ENCODE data around the gene GALE.
"Not testable (repeated sequence)": the region's sequence is repeated elsewhere in the genome, so short reads cannot be mapped to it uniquely, and the experiment has no call there.

GALE gene

DNA sequence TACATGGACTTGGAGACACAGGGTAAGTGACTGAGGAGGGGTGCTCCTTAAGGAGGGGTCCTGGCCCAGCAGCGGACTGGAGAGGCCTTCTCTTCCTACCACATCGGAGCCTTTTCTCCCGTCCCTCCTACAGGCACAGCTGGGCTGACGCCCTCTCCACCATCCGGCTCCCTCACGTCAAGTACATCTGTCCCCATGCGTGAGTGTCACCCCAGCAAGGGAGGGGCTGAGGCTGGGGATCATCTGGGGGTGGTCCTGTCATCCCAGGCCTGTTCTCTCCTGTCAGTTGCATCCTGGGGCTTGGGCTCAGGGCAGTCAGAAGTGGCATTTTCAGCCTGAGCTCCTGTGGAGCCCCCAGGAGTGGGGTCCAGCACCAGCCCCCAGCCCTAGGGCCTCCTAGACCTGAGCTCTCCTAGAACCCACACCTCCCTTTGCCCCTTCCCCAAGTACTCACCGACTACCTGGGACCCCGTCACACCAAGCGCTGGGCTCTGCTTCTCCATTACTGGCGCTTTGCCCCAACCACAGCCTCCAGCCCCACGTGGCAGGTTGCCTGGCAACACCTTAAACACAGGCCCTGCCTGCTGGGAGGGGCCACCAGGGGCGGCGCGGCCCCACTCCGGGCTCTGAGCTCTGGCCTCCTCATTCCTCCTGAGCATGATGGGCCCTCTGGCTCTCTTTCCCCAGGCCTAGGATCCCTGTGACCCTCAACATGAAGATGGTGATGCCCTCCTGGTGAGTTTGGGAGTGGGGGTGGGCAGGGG lies 7.4 kb downstream of the GALE start:
- peak in 30 of 56 donors; percentile 13 to 83 (median 42) for DNase-seq

DNA sequence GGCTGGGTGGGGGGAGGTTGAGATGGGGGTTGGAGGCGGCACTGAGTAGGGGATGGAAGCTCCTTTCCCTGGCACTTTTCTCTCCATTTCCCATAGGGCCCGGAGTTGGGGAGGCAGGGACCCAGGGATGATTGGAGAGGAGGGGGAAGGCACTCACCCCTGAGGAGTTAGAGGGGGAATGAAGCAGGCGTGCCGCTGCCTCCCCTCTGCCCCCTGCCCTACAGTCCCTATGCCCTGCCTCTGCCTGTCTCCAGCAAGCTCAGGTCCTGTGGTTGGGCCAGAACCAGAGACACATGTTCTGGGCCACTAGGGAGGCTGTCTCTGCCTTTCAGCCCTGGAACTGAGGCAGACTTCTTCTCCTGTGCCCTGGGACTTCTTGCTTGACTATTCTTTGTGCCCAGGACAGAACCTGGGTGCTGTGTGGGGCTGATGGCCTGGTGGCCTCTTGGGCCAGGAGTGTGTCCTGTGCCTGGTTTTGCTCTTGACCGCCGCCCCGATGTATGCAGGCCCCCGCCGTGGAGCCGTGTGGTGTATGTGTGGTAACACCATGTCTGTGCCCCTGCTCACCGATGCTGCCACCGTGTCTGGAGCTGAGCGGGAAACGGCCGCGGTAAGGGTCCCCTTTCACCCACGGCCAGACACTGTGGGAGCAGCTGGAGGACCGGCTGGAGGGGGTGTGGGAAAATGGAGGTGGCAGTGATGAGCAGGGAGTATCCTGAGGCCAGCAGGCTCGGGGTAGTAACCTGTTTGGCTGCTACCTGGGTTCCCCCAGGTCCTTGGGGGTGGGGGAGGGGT lies 8.2 kb downstream of the GALE start:
- DNase-seq: no peak

DNA sequence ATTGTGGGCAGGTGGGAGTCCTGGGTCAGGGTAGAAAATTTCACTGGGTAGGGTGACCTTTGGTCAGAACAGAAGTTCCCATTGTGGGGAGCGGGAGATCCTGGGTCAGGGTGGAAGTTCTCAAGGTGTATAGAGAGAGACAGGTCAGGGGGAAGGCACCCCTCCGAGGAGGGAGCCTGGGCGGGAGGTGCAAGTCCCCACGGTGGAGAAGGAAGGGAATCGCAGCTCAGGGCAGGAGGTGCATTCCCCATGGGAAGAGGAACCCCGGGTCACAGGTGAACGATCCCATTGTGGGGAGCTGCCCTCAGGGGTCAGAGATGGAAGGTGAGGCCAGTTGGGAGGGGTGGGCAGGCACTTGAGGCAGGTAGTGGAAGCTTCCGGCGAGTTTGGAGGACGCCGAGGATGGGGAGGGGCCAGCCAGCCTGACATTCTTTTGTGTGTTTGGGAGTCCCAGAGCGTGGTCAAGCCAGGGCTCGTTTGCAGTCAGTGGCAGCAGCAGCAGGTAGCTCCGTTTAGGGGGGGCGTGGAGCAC lies 9.0 kb downstream of the GALE start:
- peak in 1 of 56 donors; percentile 25 for DNase-seq

DNA sequence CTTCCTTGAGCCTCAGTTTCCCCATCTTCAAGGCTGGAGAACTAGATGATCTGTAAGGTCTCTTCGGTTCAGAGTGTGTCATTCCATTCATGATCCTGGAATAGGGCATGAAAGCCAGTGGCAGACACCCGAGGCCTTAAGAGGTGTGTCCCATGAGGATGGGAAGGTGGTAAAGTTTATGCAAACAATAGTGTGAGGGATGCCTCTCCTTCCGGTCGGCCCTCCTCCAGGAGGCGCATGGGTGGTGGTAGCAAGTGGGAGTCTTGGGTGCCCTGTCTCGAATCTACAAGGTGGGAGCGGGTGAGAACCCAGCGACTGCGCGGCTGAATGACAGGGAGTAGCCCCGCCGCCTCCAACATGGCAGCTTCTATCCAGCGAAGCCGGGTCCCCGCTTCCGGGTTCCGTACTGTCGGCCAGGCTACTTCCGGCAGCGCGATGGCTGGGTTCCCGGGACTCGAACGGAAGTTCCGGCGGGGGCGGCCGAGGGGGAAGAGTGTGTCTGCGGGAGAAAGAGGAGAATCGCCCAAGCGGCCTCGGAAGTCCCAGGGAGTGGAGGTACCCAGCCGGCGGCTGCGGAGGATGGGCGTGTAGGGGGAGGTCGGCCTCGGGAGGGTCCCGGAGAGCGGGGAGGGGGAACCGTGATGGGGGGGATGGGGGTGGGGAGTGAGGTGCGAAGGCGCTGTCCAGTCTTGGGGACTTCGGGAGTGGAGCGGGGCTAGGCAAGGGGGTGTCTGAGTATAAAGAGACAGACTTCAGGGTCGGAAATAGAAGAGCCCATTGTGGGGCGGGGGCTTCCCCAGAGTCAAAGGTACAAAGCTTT lies 9.6 kb downstream of the GALE start, which contains the start of gene LYPLA2:
Gene LYPLA2 (plus strand): TSS at position 450 of the 820 bp plus-strand sequence. CDS start 1,538 bp downstream, outside the sequence.
- DNase-seq: peak; percentile 59 to 97 (median 91)

DNA sequence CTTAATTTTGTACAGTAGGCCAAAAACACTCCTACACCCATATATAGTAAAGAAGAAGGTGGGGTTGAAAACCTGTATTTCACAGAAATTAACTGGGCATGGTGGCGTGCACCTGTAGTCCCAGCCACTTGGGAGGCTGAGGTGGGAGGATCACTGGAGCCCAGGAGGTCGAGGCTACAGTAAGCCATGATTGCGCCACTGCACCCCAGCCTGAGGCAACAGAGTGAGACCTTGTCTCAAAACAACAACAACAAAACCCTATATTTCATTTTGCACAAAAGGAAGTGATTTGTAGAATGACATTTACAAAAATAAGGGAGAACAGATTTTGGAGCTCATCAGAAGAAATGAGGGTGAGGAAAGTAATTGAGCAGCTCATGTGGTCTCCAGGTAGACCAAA lies 11.9 kb downstream of the GALE start:
- DNase-seq: no peak

DNA sequence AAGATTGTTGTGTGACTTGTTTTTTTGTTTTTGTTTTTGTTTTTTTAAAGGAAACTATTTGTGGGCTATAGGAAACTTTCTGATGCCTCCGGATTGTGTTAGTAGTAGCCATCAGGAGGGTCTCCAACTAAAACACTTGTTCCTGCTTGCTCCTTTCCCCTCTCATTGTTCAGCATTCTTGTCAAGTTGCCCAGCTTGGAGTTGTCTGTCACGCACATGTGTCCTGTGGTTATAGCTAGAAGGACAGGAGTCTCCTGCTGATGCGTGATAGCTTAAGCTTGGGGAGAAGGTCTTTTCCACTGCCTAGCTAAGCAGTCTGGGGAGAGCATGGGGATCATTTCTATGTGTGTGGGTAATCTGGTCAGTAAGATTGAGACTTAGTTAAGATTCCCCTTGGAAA lies 12.9 kb downstream of the GALE start:
- DNase-seq: no peak

DNA sequence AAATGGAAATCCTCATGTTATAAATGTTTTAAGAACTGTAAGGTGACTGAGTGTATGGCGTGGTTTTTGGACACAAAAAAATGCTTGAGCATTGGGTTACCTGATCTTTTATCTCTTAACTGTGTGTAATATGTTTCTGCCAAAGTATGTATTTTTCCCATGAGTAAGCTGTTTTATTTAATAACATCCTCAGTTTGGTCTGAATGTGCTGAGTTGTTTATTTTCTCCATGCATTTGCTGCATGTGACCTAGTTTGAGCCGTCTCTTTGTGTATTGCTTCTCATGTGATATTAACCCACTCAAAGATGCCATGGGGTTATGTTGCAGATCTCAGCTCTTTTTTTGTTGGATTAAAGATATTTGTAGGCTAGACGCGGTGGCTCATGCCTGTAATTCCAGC lies 15.7 kb downstream of the GALE start:
- no peak for DNase-seq

DNA sequence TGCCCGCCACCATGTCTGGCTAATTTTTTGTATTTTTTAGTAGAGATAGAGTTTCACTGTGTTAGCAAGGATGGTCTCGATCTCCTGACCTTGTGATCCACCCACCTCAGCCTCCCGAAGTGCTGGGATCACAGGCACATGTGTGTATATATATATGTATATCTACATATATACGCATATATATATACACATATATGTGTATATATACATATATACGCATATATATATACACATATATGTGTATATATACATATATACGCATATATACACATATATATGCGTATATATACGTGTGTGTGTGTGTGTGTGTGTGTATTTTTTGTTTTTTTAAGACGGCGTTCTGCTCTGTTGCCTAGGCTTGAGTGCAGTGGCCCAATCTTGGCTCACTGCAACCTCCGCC lies 17.4 kb downstream of the GALE start:
- not testable (repeated sequence) for DNase-seq

DNA sequence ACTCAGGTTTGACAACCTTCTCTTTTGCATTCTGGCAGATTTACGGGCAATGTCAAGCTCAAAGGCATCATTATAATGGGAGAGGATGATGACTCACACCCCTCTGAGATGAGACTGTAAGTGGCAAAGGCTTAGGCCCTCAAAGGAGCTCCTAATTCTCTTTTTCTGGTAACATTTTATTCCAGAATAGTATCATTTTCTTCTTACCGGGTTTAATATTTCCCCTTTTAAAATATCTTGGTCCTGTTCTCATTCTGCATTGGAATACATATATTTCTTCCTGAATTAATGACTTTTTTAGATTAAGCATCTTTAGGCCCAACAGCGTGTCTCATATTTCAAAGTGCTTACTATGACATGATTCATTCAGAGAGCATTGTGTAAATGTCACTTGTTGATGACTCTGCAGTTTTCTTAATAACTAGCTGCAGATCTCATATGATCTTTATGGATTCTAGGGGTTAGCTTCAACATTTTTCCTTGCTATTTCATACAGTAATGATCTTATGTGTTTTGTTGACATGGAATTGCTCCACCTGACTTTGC lies 20.7 kb downstream of the GALE start:
- no peak for DNase-seq

DNA sequence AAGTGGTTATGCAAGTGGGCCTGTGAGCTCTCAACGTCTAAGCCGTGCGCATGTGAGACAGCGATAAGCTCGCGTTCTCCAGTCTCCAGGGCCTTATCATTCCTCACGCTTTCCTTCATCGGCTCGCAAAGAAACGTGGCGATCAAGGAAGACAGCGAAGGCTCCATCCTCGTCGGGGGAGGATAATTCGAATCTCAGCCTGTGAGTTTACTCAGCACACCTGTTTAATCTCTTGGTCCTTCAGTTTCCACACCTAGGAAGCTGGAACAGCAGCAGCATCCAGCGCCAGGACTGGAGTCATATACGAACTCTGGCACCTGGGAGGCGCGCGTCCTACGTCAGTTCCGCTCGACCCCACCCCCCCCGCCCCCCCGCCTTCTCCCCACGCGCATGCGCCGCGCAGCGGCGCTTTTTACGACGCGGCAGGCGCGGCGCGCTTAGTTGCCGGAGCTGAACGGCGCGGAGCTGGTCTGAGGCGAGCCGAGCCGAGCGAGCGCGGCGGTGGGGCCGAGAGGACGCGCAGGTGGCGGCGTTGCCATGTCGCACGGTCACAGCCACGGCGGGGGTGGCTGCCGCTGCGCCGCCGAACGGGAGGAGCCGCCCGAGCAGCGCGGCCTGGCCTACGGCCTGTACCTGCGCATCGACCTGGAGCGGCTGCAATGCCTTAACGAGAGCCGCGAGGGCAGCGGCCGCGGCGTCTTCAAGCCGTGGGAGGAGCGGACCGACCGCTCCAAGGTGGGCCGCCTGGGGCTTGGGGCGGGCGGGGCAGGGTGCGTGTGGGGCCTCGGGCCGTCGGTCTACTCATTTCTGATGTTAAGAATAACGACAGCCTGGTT lies 22.4 kb downstream of the GALE start, which contains the start of gene PITHD1:
Gene PITHD1 (plus strand): TSS at position 440 of the 836 bp plus-strand sequence. CDS start 98 bp downstream, at position 538.
- DNase-seq: peak in 52 of 56 donors; percentile 36 to 85 (median 74)

DNA sequence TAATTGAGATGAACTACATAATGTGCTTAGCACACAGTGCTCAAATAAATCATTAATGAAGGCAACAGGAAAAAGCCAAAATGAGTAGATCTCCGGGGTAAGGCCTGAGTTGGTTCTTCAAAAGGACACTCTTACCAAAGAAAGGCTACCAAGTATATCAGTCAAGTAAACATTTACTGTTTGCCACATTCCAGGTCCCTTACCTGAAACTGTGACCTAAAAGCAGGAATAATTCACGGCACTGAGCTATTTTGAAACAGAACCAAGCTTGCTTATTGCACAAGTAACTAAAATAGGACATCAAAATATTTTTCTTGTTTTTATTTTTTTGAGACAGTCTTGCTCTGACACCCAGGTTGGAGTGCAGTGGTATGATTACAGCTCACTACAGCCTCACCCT lies 24.3 kb downstream of the GALE start:
- no peak for DNase-seq

DNA sequence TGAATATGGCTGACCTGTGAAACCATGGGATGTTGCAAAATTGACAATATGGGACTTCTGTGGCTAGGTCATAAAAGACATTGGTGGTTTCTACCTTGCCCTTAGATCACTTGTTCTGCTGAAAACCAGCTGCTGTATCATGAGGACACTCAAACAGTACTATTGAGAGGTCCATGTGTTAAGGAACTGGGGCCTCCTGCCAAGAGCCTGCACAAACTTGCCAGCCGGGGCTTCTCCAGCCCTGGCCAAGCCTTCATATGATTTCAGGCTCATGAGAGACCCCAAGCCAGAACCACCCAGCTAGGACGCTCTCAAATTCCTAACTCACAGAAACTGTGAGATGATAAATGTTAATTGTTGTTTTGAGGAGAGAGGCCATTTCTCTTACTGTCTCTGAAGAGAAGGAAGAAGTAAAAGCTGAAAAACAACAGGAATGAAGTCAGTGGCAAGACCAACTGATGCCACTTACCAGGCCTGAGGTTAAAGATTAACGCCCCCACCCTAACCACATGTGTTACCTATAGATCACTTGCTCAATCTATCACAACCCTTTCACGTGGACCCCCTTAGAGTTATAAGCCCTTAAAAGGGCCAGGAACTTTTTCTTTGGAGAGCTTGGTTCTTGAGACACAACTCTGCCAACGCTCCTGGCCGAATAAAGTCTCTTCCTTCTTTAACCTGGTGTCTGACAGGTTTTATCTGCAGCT lies 26.2 kb downstream of the GALE start:
- DNase-seq: no peak

DNA sequence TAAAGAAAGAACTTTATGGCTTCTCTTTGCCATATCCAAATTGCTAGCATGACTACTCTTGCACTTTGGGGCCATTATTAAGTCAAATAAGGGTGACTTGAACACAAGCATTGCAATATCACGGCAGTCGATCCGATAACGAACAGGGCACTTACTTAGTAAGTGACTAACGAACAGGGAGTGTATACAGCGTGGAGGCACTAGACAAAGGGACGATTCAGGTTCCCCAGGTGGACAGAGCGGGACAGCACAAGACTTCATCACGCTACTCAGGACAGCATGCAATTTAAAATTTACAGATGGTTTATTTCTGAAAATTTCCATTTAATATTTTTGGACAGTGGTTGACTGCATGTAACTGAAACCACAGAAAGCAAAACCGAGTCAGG lies 27.7 kb downstream of the GALE start:
- no peak for DNase-seq

DNA sequence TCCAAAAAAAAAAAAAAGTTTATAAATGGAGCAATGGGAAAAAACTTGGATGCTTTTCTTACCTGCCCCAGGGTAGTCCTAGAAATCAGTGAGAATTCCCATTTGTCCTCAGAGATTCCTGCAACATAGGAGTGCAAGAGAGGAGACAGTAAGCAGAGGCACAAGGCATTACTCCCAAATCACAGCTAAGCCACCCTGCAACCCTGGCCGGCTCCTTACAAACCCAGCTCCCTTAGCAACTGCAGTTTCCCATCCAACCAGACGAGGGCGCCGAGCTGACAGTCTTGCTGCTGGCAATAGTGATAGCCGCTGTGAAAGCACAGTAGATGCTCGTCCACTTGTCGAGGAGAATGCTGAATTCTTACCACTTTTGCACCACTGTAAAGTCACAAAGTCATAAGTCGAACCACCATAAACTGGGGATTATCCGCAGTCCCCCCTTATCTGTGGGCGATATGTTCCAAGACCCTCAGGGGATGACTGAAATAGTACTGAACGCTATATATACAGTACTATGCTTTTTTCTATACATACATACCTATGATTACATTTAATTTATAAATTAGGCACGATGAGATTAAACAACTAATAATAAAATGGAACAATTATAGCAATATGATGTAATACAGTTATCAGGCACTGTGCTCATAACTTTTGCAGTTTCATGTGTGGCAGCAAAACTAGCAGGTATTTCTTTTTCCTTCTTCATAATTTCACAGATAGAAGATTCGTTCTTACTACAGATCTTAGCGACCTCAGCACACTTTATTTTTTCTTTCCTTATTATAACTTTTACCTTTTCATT lies 28.3 kb downstream of the GALE start:
- DNase-seq: peak in 52 of 56 donors; percentile 8 to 91 (median 56)

DNA sequence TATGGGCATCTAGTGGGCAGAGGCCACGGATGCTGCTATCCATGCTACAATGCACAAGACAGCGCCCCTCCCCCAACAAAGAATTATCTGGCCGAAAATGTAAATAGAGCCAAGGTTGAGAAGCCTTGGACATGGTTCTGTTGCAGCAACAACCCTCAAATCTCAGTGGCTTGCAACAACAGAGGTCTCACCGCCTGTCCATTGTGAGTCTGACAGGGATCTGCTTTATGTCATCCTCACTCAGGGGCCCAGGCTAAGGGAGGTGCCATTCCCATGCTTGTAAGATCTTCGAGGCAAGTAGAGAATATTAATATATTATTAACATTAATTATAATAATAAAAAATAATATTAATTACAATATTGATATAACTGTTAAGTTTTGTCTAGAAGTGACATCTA lies 31.8 kb downstream of the GALE start:
- no peak for DNase-seq

DNA sequence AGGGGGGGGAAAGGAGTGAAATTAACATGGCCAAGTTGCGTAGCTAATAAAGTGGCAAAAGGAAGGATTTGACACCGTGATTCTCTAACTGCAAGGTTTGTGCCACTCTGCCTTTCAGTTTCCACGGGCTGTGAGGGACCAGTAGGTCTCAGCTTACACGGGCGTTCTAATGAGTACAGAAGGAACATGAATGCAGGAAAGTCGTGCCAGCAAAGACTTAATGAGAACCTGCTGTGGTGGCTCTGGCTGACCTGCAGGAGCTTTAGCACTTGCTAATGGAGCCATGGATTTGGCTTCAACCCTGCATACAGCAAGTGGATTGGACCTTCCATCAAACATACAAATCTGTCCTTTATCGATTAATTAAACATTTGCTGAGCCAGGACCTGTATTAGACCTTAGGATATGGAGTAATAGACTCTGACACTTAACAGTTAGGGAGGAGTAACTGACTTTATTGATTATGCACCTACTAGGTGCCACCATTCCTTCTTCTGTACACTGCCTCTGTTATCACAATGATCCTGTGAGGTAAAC lies 37.4 kb downstream of the GALE start:
- no peak for DNase-seq

DNA sequence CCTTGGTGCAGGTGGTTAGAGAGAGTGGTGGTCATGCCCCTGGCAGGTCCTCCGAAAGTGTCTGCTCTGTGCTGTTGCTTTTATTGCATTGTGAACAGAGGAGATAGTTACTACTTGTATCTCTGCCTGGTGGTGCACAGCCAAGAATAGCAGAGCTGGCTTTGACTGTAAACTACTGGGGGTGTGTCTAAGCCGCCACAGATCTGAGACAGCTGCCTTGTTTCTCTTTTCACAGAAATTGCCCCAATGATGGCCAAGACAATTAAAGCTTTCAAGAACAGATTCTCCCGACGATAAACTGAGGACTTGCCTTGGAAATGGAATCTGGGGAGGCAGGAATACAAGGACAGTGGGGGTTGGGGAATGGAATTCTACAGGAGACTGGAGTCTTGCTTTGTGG lies 41.3 kb downstream of the GALE start:
- peak in 35 of 56 donors; percentile 2 to 57 (median 26) for DNase-seq

DNA sequence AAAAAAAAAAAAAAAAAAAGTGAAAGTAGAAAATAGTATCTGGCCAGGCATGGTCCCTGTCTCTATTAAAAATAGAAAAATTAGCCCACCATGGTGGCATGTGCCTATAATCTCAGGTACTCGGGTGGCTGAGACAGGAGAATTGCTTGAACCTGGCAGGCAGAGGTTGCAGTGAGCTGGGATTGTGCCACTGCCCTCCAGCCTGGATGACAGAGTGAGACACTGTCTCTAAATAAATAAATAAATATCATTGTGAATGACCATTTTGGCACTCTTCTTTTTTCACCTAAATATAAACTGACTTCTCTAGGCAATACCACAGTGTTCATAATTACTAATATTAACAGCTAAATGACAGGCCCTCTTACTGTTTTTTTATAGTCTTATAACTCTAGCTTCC lies 42.7 kb downstream of the GALE start:
- DNase-seq: no peak
